GM03348 (cell line): ENCODE measurements around the gene PKP1.
"Not testable (repeated sequence)": the region's sequence is repeated elsewhere in the genome, so short reads cannot be mapped to it uniquely, and the experiment has no call there.

ENCODE experiments used
- DNase-seq: peaks from one replicate; pipeline ENCODE4 v3.0.0; 2012; ENCODE audit warnings: low spot score

The PKP1 gene

GRCh38 chr1:201282931-201283829 is at the start of gene PKP1:
PKP1 (plus strand) TSS chr1:201283506; CDS start chr1:201283703, 197 bp downstream.
- DNase-seq: peak; percentile 64

- DNase-seq: not testable (repeated sequence)
These were observed 43.7 kb upstream of the PKP1 start for GRCh38 chr1:201239646-201240045.

- DNase-seq: no peak
These were observed 43.1 kb upstream of the PKP1 start for GRCh38 chr1:201240171-201240570.

GRCh38 chr1:201241736-201242135 is 41.6 kb upstream of the PKP1 start:
- no peak for DNase-seq

- no peak for DNase-seq
These were observed 38.2 kb upstream of the PKP1 start for GRCh38 chr1:201245082-201245481.

- no peak for DNase-seq
These were observed 34.4 kb upstream of the PKP1 start for GRCh38 chr1:201248721-201249559.

- DNase-seq: no peak
These were observed 32.8 kb upstream of the PKP1 start for GRCh38 chr1:201250326-201251011.

GRCh38 chr1:201251411-201251810 is 31.9 kb upstream of the PKP1 start:
- DNase-seq: no peak

- DNase-seq: no peak
These were observed 31.4 kb upstream of the PKP1 start for GRCh38 chr1:201251851-201252430.

- DNase-seq: no peak
These were observed 30.3 kb upstream of the PKP1 start for GRCh38 chr1:201252944-201253371.

GRCh38 chr1:201253411-201253810 is 29.9 kb upstream of the PKP1 start:
- no peak for DNase-seq

GRCh38 chr1:201253906-201254624 is 29.2 kb upstream of the PKP1 start:
- DNase-seq: no peak

GRCh38 chr1:201254625-201255478 is 28.5 kb upstream of the PKP1 start:
- peak; percentile 91 for DNase-seq

GRCh38 chr1:201255479-201256362 is 27.6 kb upstream of the PKP1 start:
- no peak for DNase-seq

GRCh38 chr1:201258132-201258531 is 25.2 kb upstream of the PKP1 start:
- not testable (repeated sequence) for DNase-seq

GRCh38 chr1:201258763-201259230 is 24.5 kb upstream of the PKP1 start:
- no peak for DNase-seq

- peak; percentile 62 for DNase-seq
These were observed 23.6 kb upstream of the PKP1 start for GRCh38 chr1:201259476-201260235.

GRCh38 chr1:201260236-201260590 is 23.1 kb upstream of the PKP1 start:
- no peak for DNase-seq
